Lung microvascular endothelial cell (primary cell): ENCODE results near the gene KHNYN. TPM values are rescaled to one million over a fixed set of nuclear protein-coding genes. Genes with fewer than 3 reads are reported as not detected.

Source experiments
- DNase-seq, 2 donors: peaks; one replicate each; pipeline versions ENCODE4 v3.0.0 to v3.0.0-alpha.2; 2010; ENCODE audit warnings: low read depth in 2 of 2
- total RNA-seq: library from RNA; depleted of rRNA; stranded (reverse); fragments of >200 nt; gene quantifications from 2 replicates; pipeline ENCODE4 v1.2.1, GENCODE V29; 2014

KHNYN gene
- total RNA-seq, 1 donor from 2014 or later, result 45.8 TPM

DNA sequence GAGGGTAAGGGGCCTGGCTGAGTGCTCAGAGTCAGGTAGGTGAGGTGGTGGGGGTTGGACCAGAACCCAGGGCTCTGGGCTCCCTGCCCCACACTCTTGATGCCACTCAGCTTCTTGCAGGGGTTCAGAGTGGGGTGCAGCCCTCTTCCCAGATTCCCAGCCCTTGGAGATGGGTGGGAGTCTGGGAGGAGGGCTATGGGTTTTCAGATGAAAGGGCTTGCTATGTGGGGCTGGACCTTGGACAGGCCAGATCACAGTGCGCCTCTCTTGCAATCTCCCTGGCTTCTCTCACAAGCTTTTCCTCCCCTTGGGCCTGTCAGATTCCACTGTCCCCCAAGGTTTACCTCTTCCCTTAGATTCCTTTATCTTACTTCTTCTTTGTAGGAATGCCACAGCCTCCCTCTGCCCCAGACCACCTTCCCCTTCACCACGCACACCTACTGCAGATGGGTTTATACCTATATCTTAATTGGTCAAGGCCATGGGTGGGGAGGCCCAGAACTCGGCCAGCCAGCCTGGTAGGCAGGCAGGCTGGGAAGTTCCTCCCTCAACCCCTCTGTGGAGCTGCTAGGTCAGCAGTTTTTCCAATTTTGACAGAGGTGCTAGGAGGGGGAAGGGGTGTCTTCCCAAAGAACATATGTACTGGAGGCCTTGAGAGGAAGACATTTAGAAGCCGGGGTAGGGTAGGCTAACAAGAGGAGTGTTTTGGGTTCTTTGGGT lies 29.6 kb upstream of the KHNYN start:
- no peak for DNase-seq

DNA sequence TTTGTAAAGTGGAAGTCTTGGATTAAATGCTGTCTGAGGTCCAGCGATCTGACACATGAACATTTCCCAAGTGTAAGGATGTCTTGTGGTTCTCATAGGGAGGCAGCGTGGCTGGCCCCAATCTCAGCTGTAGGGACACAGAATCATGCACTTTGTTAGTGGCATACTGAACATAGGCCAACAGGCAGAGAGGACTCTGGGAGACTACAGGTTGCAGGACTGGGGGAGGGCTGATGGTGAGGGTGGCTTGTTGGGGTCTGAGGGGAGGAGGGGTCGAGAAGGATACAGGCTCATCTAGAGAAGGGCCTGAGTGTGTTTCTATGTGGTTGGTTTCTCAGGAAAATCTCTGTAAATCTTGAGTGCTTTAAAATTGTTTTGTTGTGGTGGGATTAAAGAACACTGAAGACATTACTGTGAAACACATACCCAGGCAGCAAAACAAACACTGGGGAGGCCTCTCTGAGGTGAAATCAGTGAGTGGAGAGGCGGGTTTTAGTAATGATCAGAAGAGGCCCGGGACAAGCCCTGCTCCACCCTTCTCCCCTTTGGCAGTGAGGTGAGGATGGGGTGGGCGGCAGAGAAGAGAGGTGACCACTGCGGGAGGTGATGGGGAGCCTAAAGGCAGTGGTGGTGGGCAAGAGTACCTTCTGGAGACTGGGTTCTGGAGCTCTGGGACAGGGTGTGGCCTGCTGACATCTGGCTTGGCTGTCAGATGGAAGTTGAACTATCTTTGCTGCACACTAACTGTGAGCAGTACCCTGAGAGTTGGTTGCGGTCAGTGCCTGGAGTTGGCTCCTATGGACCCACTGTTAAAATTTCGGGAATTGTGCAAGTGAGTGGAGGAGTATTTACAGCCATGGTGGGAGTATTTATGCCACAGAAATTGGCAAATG lies 27.7 kb upstream of the KHNYN start:
- no peak for DNase-seq

DNA sequence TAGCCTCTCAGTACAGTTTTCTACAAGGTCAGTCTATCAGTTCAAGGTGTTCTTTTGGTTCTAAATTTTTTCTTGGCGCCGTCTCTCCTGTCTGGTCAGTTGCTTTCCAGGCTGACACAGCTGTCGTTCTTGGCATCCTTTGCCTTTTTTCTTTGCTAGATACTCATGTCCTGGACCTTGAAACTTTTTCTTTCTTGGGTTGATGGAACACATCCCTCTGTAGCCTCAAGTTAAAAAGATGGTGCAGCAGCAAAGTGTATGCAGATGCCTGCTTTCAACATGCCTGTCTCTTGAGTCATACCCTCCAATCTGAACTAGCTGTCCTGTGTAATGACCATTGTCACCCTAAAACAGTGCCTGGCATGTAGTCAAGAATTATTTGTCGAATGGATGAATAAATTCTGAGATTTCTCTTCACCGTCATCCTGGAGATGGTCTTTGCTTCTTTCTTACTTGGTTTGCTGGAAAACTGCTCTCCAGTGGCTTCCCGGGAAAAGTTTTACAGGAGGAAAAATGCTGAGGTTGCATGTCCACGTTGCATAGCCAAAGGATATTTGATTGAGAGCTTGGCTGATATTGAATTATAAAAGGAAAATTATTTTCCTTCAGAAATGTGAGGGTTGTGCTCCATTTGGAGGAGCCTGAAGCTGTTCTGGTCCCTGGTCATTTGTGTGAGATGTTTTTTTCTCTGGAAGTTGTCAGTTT lies 26.3 kb upstream of the KHNYN start:
- DNase-seq, result peak in 1 of 2 donors; percentile 26

DNA sequence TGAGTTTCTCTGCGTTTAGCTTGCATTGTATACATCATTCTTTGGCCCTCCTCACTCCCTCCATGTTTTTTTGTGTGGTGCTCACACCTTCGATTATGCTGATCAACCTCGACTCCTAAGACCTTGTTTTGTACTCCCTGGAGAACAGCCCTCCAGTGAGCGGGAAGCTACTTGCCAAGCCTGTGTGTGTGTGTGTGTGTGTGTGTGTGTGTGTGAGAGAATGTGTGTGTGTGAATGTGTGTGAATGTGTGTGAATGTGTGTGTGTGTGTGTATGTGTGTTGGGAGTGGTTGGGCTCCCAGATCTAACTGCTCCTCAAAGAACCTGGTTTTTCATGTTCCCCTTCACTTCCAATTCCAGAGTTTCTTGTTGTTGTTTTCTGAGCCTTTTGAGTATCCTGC lies 24.9 kb upstream of the KHNYN start:
- DNase-seq, result no peak

DNA sequence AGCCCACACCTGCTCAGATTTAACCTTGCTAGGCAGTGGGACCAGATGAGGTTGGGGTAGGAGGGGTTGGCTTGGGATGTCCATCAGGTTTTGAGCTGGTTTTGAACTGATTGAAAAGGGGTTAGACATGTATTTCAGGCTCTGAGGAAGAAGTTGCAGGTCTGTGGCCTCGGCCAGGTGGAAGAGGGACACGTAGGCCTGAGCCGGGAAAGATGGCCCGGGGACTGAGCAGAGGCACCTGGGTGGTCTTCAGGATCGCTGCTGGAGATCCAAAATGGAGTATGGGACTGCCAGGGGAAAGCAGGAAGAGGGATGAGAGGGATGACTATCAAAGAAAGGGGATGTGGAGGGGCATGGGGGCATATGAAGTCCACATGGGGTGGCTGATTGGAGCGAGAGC lies 23.3 kb upstream of the KHNYN start:
- DNase-seq, result no peak

DNA sequence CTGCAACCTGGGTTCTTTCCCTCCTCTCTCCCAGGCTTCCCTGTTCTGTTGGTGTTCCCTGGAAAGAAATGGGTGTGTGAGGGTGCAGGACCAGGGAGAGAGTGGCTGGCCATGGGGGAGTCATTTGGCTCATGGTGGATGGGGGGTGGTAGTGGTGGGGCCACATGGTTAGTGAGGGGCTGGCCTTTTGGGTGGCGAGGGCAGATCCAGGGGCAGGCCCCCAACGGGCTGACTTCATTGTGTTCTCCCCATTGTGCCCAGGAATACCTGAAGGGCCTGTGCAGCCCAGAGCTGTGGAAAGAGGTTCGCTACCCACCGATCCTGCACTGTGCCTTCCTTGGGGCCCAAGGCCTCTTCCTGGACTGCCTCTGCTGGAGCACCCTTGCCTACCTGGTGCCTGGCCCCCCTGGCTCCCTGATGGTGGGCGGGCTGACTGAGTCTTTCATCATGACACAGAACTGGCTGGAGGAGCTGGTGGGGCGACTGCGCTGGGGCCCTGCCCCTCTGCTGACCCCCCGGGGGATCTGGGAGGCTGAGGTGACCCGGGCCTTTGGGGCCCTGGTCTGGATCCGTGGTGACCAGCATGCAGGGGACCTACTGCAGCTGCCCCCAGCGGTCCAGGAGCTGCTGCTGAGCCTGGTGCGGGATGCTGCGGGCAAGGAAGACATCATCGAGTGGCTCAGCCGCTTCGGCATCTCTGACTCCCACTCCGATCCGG lies 22.0 kb upstream of the KHNYN start:
- no peak for DNase-seq

DNA sequence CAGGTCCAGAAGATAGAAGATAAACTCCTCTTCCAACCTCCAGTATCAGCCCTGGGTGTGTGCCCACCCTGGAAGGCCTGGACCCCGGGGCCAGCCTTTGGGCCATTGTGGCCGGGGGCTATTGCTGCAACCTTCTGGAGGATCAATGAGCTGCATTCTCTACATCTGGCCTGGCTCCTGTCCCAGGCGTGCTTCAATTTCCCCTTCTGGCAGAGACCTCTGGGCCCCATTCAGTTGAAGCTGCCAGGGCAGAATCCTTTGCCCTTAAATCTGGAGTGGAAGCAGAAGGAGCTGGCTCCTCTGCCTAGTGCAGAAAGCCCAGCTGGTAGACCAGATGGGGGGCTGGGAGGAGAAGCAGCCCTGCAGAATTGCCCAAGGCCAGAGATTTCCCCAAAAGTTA lies 21.0 kb upstream of the KHNYN start:
- DNase-seq, result no peak

DNA sequence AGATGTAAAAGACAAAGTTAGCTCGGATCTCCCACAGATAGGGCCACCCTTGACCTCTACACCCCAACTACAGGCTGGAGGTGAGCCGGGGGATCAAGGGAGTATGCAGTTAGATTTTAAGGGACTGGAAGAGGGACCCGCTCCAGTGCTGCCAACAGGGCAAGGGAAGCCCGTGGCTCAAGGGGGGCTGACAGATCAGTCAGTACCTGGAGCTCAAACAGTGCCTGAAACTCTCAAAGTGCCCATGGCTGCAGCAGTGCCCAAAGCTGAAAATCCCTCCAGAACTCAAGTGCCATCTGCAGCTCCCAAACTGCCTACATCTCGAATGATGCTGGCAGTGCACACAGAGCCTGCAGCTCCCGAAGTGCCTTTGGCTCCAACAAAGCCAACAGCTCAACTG lies 20.6 kb upstream of the KHNYN start:
- no peak for DNase-seq

DNA sequence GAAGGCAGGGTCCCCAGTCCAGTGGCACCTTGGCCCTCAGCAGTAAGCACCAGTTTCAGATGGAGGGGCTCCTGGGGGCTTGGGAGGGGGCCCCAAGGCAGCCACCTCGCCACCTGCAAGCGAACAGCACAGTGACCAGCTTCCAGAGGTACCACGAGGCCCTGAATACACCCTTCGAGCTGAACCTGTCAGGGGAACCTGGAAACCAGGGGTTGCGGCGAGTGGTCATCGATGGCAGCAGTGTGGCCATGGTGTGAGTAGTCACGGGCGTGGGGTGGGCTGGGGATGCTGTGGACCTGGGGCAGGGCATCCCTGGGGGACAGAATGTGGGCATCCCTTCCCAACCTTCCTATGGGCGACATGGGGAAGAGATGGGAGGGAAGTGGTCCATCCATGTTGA lies 19.8 kb upstream of the KHNYN start:
- no peak for DNase-seq

DNA sequence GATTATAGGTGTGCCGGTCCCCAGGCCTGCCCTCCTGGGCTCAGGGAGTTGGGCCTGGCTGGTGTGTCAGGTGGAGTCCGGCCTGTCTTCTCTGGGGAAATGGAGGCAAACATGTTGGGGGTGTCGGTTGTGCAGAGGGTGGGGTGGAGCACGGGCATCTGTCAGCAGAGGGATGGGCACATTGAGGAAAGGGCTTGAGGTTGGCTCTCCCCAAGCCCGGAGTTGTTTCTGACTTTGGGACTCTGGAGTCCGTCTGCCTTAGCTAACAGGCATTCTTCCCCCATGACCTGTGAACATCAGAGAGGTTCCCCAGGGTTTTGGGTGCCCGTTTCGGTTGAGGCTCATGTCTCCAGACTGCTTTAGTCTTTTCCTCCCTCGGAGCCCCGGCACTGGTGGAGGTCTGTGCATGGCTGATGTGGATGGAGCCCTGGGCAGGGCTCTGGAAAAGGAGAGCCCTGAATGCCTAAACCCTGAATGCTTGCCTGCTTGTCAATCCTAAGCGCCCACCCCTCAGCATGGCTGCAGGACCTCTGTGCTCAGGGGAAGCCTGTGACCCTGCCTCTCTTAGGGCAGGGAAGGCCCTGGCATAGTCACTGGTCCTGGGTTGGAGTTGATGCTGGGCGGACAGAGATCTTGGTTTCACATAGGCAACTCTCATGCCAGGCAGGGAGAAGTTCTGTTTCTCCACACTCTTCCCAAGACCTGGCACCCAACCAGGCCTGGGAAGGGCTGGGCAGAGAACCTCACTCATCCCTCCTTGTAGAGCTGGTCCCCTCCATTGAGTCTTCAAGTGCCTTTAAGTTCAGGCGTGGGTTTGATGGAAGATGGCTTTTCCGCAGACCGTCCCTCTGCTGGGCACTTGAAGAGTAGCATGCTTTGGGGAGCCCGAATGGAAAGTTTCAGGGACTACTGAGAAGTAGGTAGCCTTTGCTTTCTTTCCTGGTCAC lies 18.0 kb upstream of the KHNYN start:
- DNase-seq, result peak; percentile 66 to 77

DNA sequence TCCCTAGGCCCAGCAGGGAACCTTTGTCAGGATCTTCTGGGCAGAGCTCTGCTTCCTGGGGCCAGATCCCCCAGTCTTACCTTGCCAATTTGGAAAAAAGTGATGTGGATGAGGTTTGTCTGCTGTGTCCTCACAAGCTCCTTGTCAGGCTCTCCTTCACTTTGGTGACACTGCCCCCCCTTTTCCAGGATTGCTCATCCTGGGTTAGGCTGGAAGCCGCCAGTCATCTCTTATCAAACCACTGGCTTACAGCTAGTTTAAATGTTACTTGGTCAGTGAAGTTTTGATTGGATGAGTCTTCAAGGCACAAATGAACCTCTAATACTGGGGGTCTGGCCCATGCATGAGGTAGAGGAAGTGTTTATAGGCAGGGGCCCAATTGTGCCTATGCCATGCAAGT lies 15.7 kb upstream of the KHNYN start:
- no peak for DNase-seq

DNA sequence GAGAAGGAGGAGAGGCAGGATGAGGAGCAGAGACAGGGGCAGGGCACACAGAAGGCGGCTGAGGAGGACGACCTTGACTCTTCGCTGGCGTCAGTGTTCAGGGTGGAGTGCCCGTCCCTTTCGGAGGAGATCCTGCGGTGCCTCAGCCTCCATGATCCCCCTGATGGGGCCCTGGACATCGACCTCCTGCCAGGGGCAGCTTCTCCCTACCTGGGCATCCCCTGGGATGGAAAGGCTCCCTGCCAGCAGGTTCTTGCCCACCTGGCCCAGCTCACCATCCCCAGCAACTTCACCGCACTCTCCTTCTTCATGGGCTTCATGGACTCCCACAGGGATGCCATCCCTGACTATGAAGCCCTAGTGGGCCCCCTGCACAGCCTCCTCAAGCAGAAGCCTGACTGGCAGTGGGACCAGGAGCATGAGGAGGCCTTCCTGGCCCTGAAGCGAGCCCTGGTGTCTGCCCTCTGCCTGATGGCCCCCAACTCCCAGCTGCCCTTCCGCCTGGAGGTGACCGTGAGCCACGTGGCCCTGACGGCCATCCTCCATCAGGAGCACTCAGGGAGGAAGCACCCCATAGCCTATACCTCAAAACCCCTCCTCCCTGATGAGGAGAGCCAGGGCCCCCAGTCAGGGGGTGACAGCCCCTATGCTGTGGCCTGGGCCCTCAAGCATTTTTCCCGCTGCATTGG lies 14.9 kb upstream of the KHNYN start:
- no peak for DNase-seq

DNA sequence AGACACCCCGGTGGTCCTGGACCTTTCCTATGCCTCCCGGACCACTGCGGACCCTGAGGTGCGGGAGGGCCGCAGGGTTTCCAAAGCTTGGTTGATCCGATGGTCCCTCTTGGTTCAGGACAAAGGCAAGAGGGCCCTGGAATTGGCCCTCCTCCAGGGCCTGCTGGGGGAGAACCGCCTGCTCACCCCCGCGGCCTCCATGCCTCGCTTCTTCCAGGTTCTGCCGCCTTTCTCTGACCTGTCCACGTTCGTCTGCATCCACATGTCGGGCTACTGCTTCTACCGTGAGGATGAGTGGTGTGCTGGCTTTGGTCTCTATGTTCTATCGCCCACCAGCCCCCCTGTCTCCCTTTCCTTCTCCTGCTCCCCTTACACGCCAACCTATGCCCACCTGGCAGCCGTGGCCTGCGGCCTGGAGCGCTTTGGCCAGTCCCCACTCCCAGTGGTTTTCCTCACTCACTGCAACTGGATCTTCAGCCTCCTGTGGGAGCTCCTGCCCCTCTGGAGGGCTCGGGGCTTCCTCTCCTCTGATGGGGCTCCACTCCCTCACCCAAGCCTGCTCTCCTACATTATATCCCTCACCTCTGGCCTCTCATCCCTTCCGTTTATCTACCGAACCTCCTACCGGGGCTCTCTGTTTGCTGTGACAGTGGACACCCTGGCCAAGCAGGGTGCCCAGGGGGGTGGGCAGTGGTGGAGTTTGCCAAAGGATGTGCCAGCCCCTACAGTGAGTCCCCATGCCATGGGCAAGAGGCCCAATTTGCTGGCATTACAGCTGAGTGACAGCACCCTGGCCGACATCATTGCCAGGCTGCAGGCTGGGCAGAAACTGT lies 14.1 kb upstream of the KHNYN start:
- no peak for DNase-seq

DNA sequence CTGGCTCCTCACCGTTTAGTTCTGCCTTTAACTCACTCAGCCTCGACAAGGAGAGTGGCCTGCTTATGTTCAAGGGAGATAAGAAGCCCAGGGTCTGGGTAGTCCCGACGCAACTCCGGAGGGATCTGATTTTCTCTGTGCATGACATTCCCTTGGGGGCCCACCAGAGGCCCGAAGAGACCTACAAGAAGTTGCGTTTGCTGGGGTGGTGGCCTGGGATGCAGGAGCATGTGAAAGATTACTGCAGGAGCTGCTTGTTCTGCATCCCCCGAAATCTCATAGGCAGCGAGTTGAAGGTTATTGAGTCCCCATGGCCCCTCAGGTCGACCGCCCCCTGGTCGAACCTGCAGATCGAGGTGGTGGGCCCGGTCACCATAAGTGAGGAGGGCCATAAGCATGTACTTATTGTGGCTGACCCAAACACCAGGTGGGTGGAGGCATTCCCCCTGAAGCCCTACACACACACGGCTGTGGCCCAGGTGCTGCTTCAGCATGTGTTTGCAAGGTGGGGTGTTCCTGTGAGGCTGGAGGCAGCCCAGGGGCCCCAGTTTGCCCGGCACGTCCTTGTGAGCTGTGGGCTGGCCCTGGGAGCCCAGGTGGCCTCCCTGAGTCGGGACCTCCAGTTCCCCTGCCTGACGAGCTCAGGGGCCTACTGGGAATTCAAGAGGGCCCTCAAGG lies 13.4 kb upstream of the KHNYN start:
- DNase-seq, result no peak

DNA sequence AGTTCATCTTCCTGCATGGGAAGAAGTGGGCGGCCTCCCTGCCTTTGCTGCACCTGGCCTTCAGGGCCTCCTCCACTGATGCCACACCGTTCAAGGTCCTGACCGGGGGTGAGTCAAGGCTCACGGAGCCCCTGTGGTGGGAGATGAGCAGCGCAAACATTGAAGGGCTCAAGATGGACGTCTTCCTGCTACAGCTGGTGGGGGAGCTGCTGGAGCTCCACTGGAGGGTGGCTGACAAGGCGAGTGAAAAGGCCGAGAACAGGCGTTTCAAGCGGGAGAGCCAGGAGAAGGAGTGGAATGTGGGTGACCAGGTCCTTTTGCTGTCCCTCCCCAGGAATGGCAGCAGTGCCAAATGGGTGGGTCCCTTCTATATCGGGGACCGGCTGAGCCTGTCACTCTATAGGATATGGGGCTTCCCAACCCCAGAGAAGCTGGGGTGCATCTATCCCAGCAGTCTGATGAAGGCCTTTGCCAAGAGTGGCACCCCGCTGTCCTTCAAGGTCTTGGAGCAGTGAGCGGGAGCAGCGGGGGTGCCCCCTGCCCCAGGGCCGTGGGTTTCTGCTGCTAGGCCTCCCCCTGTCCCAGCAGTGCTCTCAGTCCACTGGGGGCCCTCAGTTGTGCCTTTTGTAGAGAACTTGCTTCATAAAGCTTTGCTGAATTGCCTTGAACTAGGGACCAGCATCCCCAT lies 12.7 kb upstream of the KHNYN start:
- no peak for DNase-seq

DNA sequence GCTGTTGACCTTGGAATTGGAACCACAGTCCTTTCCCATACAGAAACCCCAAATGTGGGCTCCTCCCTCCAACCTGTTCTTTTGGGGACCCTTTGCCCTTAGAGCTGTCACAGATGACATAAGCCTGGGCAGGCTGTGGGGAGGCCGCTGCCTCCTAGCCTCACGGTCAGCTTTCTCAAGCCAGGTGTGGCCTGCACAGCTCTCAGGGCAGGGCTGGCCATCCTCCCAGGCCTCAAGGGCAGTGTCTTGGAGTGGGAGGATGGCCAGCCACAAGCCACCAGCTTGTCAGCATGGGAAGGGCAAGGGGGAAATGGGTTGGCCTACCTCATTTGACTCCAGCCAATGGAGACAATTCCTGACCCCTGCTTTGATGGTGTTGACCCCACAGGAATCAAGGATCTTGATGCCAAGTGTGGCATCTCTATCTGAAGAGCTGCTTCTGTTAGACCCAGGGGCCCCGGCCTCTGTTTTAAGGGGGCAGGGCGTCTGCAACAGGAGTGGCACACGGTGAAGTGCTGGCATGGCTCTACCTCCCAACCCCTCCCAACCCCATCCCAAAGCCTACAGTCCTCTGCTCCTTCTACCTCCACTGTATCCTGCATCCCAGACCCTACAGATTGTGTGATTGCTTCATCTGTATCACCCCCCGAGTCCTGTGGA lies 11.8 kb upstream of the KHNYN start:
- DNase-seq, result no peak

DNA sequence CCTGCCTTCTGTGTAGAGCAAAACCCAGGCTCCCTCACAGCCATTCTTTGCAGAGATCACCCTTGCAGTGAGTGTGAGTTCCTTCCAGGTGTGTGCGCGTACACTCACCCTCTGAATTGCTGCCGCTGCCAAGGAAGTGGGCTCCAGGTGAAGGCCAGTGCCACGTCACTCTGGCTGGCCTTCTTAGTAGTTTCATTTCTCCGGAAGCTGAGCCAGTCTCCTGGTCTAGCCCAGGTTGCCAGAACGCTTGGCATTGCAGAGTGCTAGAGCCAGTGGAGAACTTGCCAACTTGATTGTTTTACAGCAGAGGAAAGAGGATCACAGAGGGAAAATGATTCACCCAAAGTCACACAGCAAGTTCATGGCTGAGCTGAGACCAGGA lies 11.3 kb upstream of the KHNYN start:
- peak; percentile 48 to 70 for DNase-seq
